OCI-LY7 (cell line): ENCODE measurements around the gene CFAP61. TPM values are rescaled to one million over a fixed set of nuclear protein-coding genes. Genes with fewer than 3 reads are reported as not detected.

Experiments used
- BruUV-seq: library from RNA; stranded (reverse); fragments of 400-500 nt; replicated peaks from 2 replicates; lab custom pipeline; 2021; lab: Mats Ljungman, UMichigan
- CTCF ChIA-PET: fragments of 300-600 bp; sonication (Branson Sonifier 250); formaldehyde crosslinking; loops from one replicate; lab custom pipeline; 2022; ENCODE audit warnings: antibody characterized with exemption; ENCODE audit not compliant: unreplicated experiment; lab: Charles Lee
- POLR2A ChIA-PET: fragments of 300-600 bp; sonication (Branson Sonifier 250); formaldehyde crosslinking; loops from one replicate; lab custom pipeline; 2022; ENCODE audit warnings: antibody characterized with exemption; lab: Charles Lee
- DNase-seq: peaks from one replicate; pipeline ENCODE4 v3.0.0-alpha.2; 2015; ENCODE audit warnings: low spot score
- H2AFZ ChIP-seq: fragments of 200-600 bp; sonication (generic), shearing (Covaris generic); 2 replicates; pipeline ENCODE4 v1.6.1; 2014; ENCODE audit warnings: mild to moderate bottlenecking, antibody characterized with exemption, low read length, moderate library complexity
- H3K27ac ChIP-seq: fragments of 200-600 bp; sonication (generic); 2 replicates; pipeline ENCODE4 v1.5.1; 2014; ENCODE audit warnings: mixed run types, low read depth, mild to moderate bottlenecking, moderate library complexity, low read length, inconsistent platforms; ENCODE audit not compliant: poor library complexity, severe bottlenecking
- H3K36me3 ChIP-seq: fragments of 200-600 bp; sonication (generic); 2 replicates; pipeline ENCODE4 v1.6.1; 2014; ENCODE audit warnings: mild to moderate bottlenecking, antibody characterized with exemption, low read length, moderate library complexity, mixed read lengths; ENCODE audit not compliant: insufficient read depth
- H3K4me1 ChIP-seq: fragments of 200-600 bp; sonication (generic); 2 replicates; pipeline ENCODE4 v1.5.1; 2014; ENCODE audit warnings: mild to moderate bottlenecking, low read length; ENCODE audit not compliant: insufficient read depth, poor library complexity, severe bottlenecking
- H3K4me2 ChIP-seq: fragments of 200-600 bp; sonication (generic); 2 replicates; pipeline ENCODE4 v1.6.1; 2014; ENCODE audit warnings: mild to moderate bottlenecking, low read length
- H3K4me3 ChIP-seq: fragments of 200-600 bp; sonication (generic); 2 replicates; pipeline ENCODE4 v1.5.1; 2014; ENCODE audit warnings: mild to moderate bottlenecking, low read depth, low read length; ENCODE audit not compliant: poor library complexity, severe bottlenecking
- H3K79me2 ChIP-seq: fragments of 200-600 bp; sonication (generic); 2 replicates; pipeline ENCODE4 v1.6.1; 2016; ENCODE audit warnings: low read depth, mild to moderate bottlenecking, low read length, moderate library complexity, mixed read lengths; ENCODE audit not compliant: insufficient read depth
- H3K9me2 ChIP-seq: fragments of 200-600 bp; sonication (generic); 2 replicates; pipeline ENCODE4 v1.6.1; 2016; ENCODE audit warnings: mild to moderate bottlenecking, low read length, mixed read lengths; ENCODE audit not compliant: insufficient read depth
- H3K9me3 ChIP-seq: fragments of 200-600 bp; sonication (generic); 2 replicates; pipeline ENCODE4 v1.6.1; 2014; ENCODE audit warnings: mild to moderate bottlenecking, mixed run types, low read length, mixed read lengths
- H4K20me1 ChIP-seq: fragments of 200-600 bp; sonication (generic); 2 replicates; pipeline ENCODE4 v1.6.1; 2014; ENCODE audit warnings: mild to moderate bottlenecking, antibody characterized with exemption, low read length, moderate library complexity, mixed read lengths; ENCODE audit not compliant: insufficient read depth
- CTCF ChIP-seq: fragments of 200-600 bp; sonication (generic); conservative IDR thresholded peaks from 2 replicates; pipeline ENCODE4 v1.5.1; 2014; ENCODE audit warnings: mild to moderate bottlenecking, antibody characterized with exemption, low read length, moderate library complexity, mixed read lengths
- EZH2phosphoT487 ChIP-seq: fragments of 200-600 bp; sonication (generic); IDR thresholded peaks from 2 replicates; pipeline ENCODE4 v1.6.1; 2018; ENCODE audit warnings: low read depth, borderline replicate concordance, mild to moderate bottlenecking, mixed run types, antibody characterized with exemption, low read length, moderate library complexity, mixed read lengths
- intact Hi-C: fragments of 100-400 bp; cut with micrococcal nuclease; formaldehyde crosslinking; loops from one replicate; pipeline ENCODE4 v1.10.0; 2022; ENCODE audit not compliant: unreplicated experiment
- total RNA-seq, 2 experiments: library from RNA; depleted of rRNA in 1 of 2; stranded (reverse); fragments of >200 nt in 1 of 2; shearing (Covaris generic) in 1 of 2; gene quantifications; 2 replicates each; pipeline ENCODE4 v1.2.3, GENCODE V29; 2014 to 2022

Gene CFAP61
- total RNA-seq, 2 experiments from 2014 or later = 0.06 TPM; not detected in 1

- H3K4me3 ChIP-seq = no peak overlapping the region
- H3K9me3 ChIP-seq = no peaks in the 10 kb centered on the region
- no TSS peak for BruUV-seq
- intact Hi-C loops = no loop called here
- no peaks in the 10 kb centered on the region for H3K4me1 ChIP-seq
- no peak overlapping the region for H3K27ac ChIP-seq
- no peaks in the 10 kb centered on the region for H3K79me2 ChIP-seq
- POLR2A ChIA-PET = no interaction called here
- no peaks in the 10 kb centered on the region for H3K36me3 ChIP-seq
- TF ChIP-seq CTCF = no peak
- TF ChIP-seq EZH2phosphoT487 = no peak
- no peak overlapping the region for H2AFZ ChIP-seq
- CTCF ChIA-PET = no interaction called here
- no peaks in the 10 kb centered on the region for H4K20me1 ChIP-seq
- DNase-seq = no peak
- no peak overlapping the region for H3K4me2 ChIP-seq
- H3K9me2 ChIP-seq = no peaks in the 10 kb centered on the region
Measured at GRCh38 chr20:20395903-20396568, 343.7 kb downstream of the CFAP61 start.

GRCh38 chr20:20396794-20397193 lies 344.5 kb downstream of the CFAP61 start:
- Histone ChIP-seq H3K4me2 (no peak overlapping the region), H2AFZ (no peak overlapping the region), H3K27ac (no peak overlapping the region), H3K79me2 (no peaks in the 10 kb centered on the region), H3K9me2 (no peaks in the 10 kb centered on the region), H3K4me3 (no peak overlapping the region), H3K9me3 (no peaks in the 10 kb centered on the region), H4K20me1 (no peaks in the 10 kb centered on the region), H3K4me1 (no peaks in the 10 kb centered on the region), H3K36me3 (no peaks in the 10 kb centered on the region)
- ChIA-PET POLR2A (no interaction called here), CTCF (no interaction called here)
- BruUV-seq = no TSS peak
- no peak for TF ChIP-seq CTCF
- no peak for TF ChIP-seq EZH2phosphoT487
- intact Hi-C loops = no loop called here
- no peak for DNase-seq

- ChIA-PET CTCF (no interaction called here), POLR2A (no interaction called here)
- no TSS peak for BruUV-seq
- DNase-seq = no peak
- Histone ChIP-seq H2AFZ (no peak overlapping the region), H3K79me2 (no peaks in the 10 kb centered on the region), H4K20me1 (no peaks in the 10 kb centered on the region), H3K4me3 (no peak overlapping the region), H3K4me1 (no peaks in the 10 kb centered on the region), H3K9me2 (no peaks in the 10 kb centered on the region), H3K4me2 (no peak overlapping the region), H3K9me3 (no peaks in the 10 kb centered on the region), H3K27ac (no peak overlapping the region), H3K36me3 (no peaks in the 10 kb centered on the region)
- TF ChIP-seq CTCF (no peak), EZH2phosphoT487 (no peak)
- intact Hi-C loops = no loop called here
Measured at GRCh38 chr20:20398123-20398522, 345.8 kb downstream of the CFAP61 start.
